Measurements from ENCODE around the gene PANX1. TPM values are rescaled to one million over a fixed set of nuclear protein-coding genes. Genes with fewer than 3 reads are reported as not detected.

The PANX1 gene
- polyA plus RNA-seq (2013): 10.5 TPM

- peaks cover 7 to 42% (median 30%) of the 10 kb centered on the region in 4 experiments for H3K4me1 ChIP-seq (ENCODE audit: control extremely low read depth in 1 of 4, control insufficient read depth in 4 of 4, insufficient read depth in 4 of 4, low read length in 3 of 4)
- no peaks in the 10 kb centered on the region for H3K27me3 ChIP-seq (replicated peaks in 2 of 5; ENCODE audit: control insufficient read depth in 4 of 5, insufficient read depth in 5 of 5, low read length in 4 of 5)
- DNase-seq: peak; percentile 85 to 93 (median 91)
- CTCF ChIA-PET: no interaction called here
- no peaks in the 10 kb centered on the region for H3K36me3 ChIP-seq (ENCODE audit: control insufficient read depth in 4 of 4, insufficient read depth in 4 of 4, low read length in 3 of 4)
- H3K27ac ChIP-seq (ENCODE audit: insufficient read depth in 1 of 2, low read depth in 1 of 2, low read length in 2 of 2, poor library complexity in 1 of 2, severe bottlenecking in 2 of 2): peak within 1 kb of the TSS; percentile 42 to 78
- no peaks in the 10 kb centered on the region for H3K9me3 ChIP-seq (ENCODE audit: control extremely low read depth in 1 of 5, control insufficient read depth in 4 of 5, insufficient read depth in 2 of 5, low read depth in 1 of 5, low read length in 4 of 5)
- WGBS (ENCODE audit: insufficient coverage): 0% methylated on average over 88 of the region's 92 CpGs
- POLR2A ChIA-PET: interaction anchor here (0.6 kb wide), 1 partner anchor 459 kb away, joined by 3 read pairs; no protein-coding TSS in a partner anchor
- peak within 1 kb of the TSS; percentile 75 to 99 (median 90) for H3K4me3 ChIP-seq (ENCODE audit: control insufficient read depth in 1 of 7, extremely low read depth in 1 of 7, insufficient read depth in 4 of 7, low read depth in 2 of 7, low read length in 6 of 7)
These were observed at the start of gene PANX1 for GRCh38 chr11:94128746-94129511. PANX1 (plus strand) TSS chr11:94128841; CDS start chr11:94129313, 472 bp downstream.

GRCh38 chr11:94084164-94084563, 44.5 kb upstream of the PANX1 start:
- WGBS (ENCODE audit: insufficient coverage): no CpG with 5 or more reads among the region's 1 CpG
- Histone ChIP-seq H3K27ac (ENCODE audit: insufficient read depth in 1 of 2, low read depth in 1 of 2, low read length in 2 of 2, poor library complexity in 1 of 2, severe bottlenecking in 2 of 2) (no peak overlapping the region), H3K4me3 (ENCODE audit: control insufficient read depth in 1 of 7, extremely low read depth in 1 of 7, insufficient read depth in 4 of 7, low read depth in 2 of 7, low read length in 6 of 7) (no peak overlapping the region), H3K9me3 (ENCODE audit: control extremely low read depth in 1 of 5, control insufficient read depth in 4 of 5, insufficient read depth in 2 of 5, low read depth in 1 of 5, low read length in 4 of 5) (no peaks in the 10 kb centered on the region), H3K27me3 (replicated peaks in 2 of 5; ENCODE audit: control insufficient read depth in 4 of 5, insufficient read depth in 5 of 5, low read length in 4 of 5) (no peaks in the 10 kb centered on the region), H3K4me1 (ENCODE audit: control extremely low read depth in 1 of 4, control insufficient read depth in 4 of 4, insufficient read depth in 4 of 4, low read length in 3 of 4) (no peaks in the 10 kb centered on the region), H3K36me3 (ENCODE audit: control insufficient read depth in 4 of 4, insufficient read depth in 4 of 4, low read length in 3 of 4) (no peaks in the 10 kb centered on the region)
- no peak for DNase-seq
- ChIA-PET CTCF (no interaction called here), POLR2A (no interaction called here)

GRCh38 chr11:94088906-94089305, 39.7 kb upstream of the PANX1 start:
- H3K4me1 ChIP-seq (ENCODE audit: control extremely low read depth in 1 of 4, control insufficient read depth in 4 of 4, insufficient read depth in 4 of 4, low read length in 3 of 4): no peaks in the 10 kb centered on the region
- H3K27me3 ChIP-seq (replicated peaks in 2 of 5; ENCODE audit: control insufficient read depth in 4 of 5, insufficient read depth in 5 of 5, low read length in 4 of 5): peaks cover 0 to 6% (median 0%) of the 10 kb centered on the region in 5 experiments
- CTCF ChIA-PET: no interaction called here
- no peaks in the 10 kb centered on the region for H3K9me3 ChIP-seq (ENCODE audit: control extremely low read depth in 1 of 5, control insufficient read depth in 4 of 5, insufficient read depth in 2 of 5, low read depth in 1 of 5, low read length in 4 of 5)
- no peak for DNase-seq
- 96% methylated on average over 21 of the region's 21 CpGs for WGBS (ENCODE audit: insufficient coverage)
- no peak overlapping the region for H3K4me3 ChIP-seq (ENCODE audit: control insufficient read depth in 1 of 7, extremely low read depth in 1 of 7, insufficient read depth in 4 of 7, low read depth in 2 of 7, low read length in 6 of 7)
- no peak overlapping the region for H3K27ac ChIP-seq (ENCODE audit: insufficient read depth in 1 of 2, low read depth in 1 of 2, low read length in 2 of 2, poor library complexity in 1 of 2, severe bottlenecking in 2 of 2)
- no peaks in the 10 kb centered on the region for H3K36me3 ChIP-seq (ENCODE audit: control insufficient read depth in 4 of 4, insufficient read depth in 4 of 4, low read length in 3 of 4)
- POLR2A ChIA-PET: no interaction called here

GRCh38 chr11:94089341-94089740, 39.3 kb upstream of the PANX1 start:
- Histone ChIP-seq H3K9me3 (ENCODE audit: control extremely low read depth in 1 of 5, control insufficient read depth in 4 of 5, insufficient read depth in 2 of 5, low read depth in 1 of 5, low read length in 4 of 5) (no peaks in the 10 kb centered on the region), H3K36me3 (ENCODE audit: control insufficient read depth in 4 of 4, insufficient read depth in 4 of 4, low read length in 3 of 4) (no peaks in the 10 kb centered on the region), H3K27ac (ENCODE audit: insufficient read depth in 1 of 2, low read depth in 1 of 2, low read length in 2 of 2, poor library complexity in 1 of 2, severe bottlenecking in 2 of 2) (no peak overlapping the region), H3K4me1 (ENCODE audit: control extremely low read depth in 1 of 4, control insufficient read depth in 4 of 4, insufficient read depth in 4 of 4, low read length in 3 of 4) (no peaks in the 10 kb centered on the region), H3K4me3 (ENCODE audit: control insufficient read depth in 1 of 7, extremely low read depth in 1 of 7, insufficient read depth in 4 of 7, low read depth in 2 of 7, low read length in 6 of 7) (no peak overlapping the region), H3K27me3 (replicated peaks in 2 of 5; ENCODE audit: control insufficient read depth in 4 of 5, insufficient read depth in 5 of 5, low read length in 4 of 5) (peaks cover 0 to 6% (median 0%) of the 10 kb centered on the region in 5 experiments)
- ChIA-PET POLR2A (no interaction called here), CTCF (no interaction called here)
- WGBS (ENCODE audit: insufficient coverage): 94% methylated on average over 5 of the region's 6 CpGs
- no peak for DNase-seq

- no peak overlapping the region for H3K4me3 ChIP-seq (ENCODE audit: control insufficient read depth in 1 of 7, extremely low read depth in 1 of 7, insufficient read depth in 4 of 7, low read depth in 2 of 7, low read length in 6 of 7)
- WGBS (ENCODE audit: insufficient coverage): no CpG with 5 or more reads among the region's 1 CpG
- H3K4me1 ChIP-seq (ENCODE audit: control extremely low read depth in 1 of 4, control insufficient read depth in 4 of 4, insufficient read depth in 4 of 4, low read length in 3 of 4): no peaks in the 10 kb centered on the region
- no peak for DNase-seq
- no peaks in the 10 kb centered on the region for H3K36me3 ChIP-seq (ENCODE audit: control insufficient read depth in 4 of 4, insufficient read depth in 4 of 4, low read length in 3 of 4)
- H3K9me3 ChIP-seq (ENCODE audit: control extremely low read depth in 1 of 5, control insufficient read depth in 4 of 5, insufficient read depth in 2 of 5, low read depth in 1 of 5, low read length in 4 of 5): no peaks in the 10 kb centered on the region
- no peak overlapping the region for H3K27ac ChIP-seq (ENCODE audit: insufficient read depth in 1 of 2, low read depth in 1 of 2, low read length in 2 of 2, poor library complexity in 1 of 2, severe bottlenecking in 2 of 2)
- peaks cover 0 to 6% (median 0%) of the 10 kb centered on the region in 5 experiments for H3K27me3 ChIP-seq (replicated peaks in 2 of 5; ENCODE audit: control insufficient read depth in 4 of 5, insufficient read depth in 5 of 5, low read length in 4 of 5)
- POLR2A ChIA-PET: no interaction called here
- CTCF ChIA-PET: no interaction called here
These were observed 38.2 kb upstream of the PANX1 start for GRCh38 chr11:94090401-94090800.

GRCh38 chr11:94091091-94091490, 37.5 kb upstream of the PANX1 start:
- no peak overlapping the region for H3K27ac ChIP-seq (ENCODE audit: insufficient read depth in 1 of 2, low read depth in 1 of 2, low read length in 2 of 2, poor library complexity in 1 of 2, severe bottlenecking in 2 of 2)
- no peaks in the 10 kb centered on the region for H3K36me3 ChIP-seq (ENCODE audit: control insufficient read depth in 4 of 4, insufficient read depth in 4 of 4, low read length in 3 of 4)
- ChIA-PET POLR2A (no interaction called here), CTCF (no interaction called here)
- H3K4me1 ChIP-seq (ENCODE audit: control extremely low read depth in 1 of 4, control insufficient read depth in 4 of 4, insufficient read depth in 4 of 4, low read length in 3 of 4): no peaks in the 10 kb centered on the region
- H3K9me3 ChIP-seq (ENCODE audit: control extremely low read depth in 1 of 5, control insufficient read depth in 4 of 5, insufficient read depth in 2 of 5, low read depth in 1 of 5, low read length in 4 of 5): no peaks in the 10 kb centered on the region
- no peak for DNase-seq
- 100% methylated on average over 1 of the region's 1 CpG for WGBS (ENCODE audit: insufficient coverage)
- H3K27me3 ChIP-seq (replicated peaks in 2 of 5; ENCODE audit: control insufficient read depth in 4 of 5, insufficient read depth in 5 of 5, low read length in 4 of 5): peaks cover 0 to 6% (median 0%) of the 10 kb centered on the region in 5 experiments
- H3K4me3 ChIP-seq (ENCODE audit: control insufficient read depth in 1 of 7, extremely low read depth in 1 of 7, insufficient read depth in 4 of 7, low read depth in 2 of 7, low read length in 6 of 7): no peak overlapping the region

- no peak overlapping the region for H3K4me3 ChIP-seq (ENCODE audit: control insufficient read depth in 1 of 7, extremely low read depth in 1 of 7, insufficient read depth in 4 of 7, low read depth in 2 of 7, low read length in 6 of 7)
- H3K4me1 ChIP-seq (ENCODE audit: control extremely low read depth in 1 of 4, control insufficient read depth in 4 of 4, insufficient read depth in 4 of 4, low read length in 3 of 4): no peaks in the 10 kb centered on the region
- POLR2A ChIA-PET: no interaction called here
- no peak overlapping the region for H3K27ac ChIP-seq (ENCODE audit: insufficient read depth in 1 of 2, low read depth in 1 of 2, low read length in 2 of 2, poor library complexity in 1 of 2, severe bottlenecking in 2 of 2)
- CTCF ChIA-PET: no interaction called here
- no peaks in the 10 kb centered on the region for H3K36me3 ChIP-seq (ENCODE audit: control insufficient read depth in 4 of 4, insufficient read depth in 4 of 4, low read length in 3 of 4)
- H3K9me3 ChIP-seq (ENCODE audit: control extremely low read depth in 1 of 5, control insufficient read depth in 4 of 5, insufficient read depth in 2 of 5, low read depth in 1 of 5, low read length in 4 of 5): peaks cover 0 to 2% (median 0%) of the 10 kb centered on the region in 5 experiments
- H3K27me3 ChIP-seq (replicated peaks in 2 of 5; ENCODE audit: control insufficient read depth in 4 of 5, insufficient read depth in 5 of 5, low read length in 4 of 5): no peaks in the 10 kb centered on the region
- no peak for DNase-seq
These were observed 28.4 kb upstream of the PANX1 start for GRCh38 chr11:94100253-94100652.

Data from common myeloid progenitor, CD34-positive (primary cell).